Chondrocyte (in vitro differentiated cells): ENCODE results near the gene GYPC. TPM values are rescaled to one million over a fixed set of nuclear protein-coding genes. Genes with fewer than 3 reads are reported as not detected.

Source experiments
- DNase-seq: peaks from one replicate; pipeline ENCODE4 v3.0.0; 2021; ENCODE audit warnings: mixed read lengths, low spot score
- H3K27ac Mint-ChIP-seq: one replicate; pipeline ENCODE4 v1.8.0; 2021; ENCODE audit warnings: mild to moderate bottlenecking, moderate library complexity, mixed read lengths; ENCODE audit not compliant: unreplicated experiment
- H3K27me3 Mint-ChIP-seq: 2 replicates; pipeline ENCODE4 v1.8.0; 2021; ENCODE audit warnings: low read depth, mixed read lengths
- H3K36me3 Mint-ChIP-seq: 2 replicates; pipeline ENCODE4 v1.8.0; 2021; ENCODE audit warnings: low read depth, mixed read lengths
- H3K4me1 Mint-ChIP-seq: 2 replicates; pipeline ENCODE4 v1.8.0; 2021; ENCODE audit warnings: low read depth, mild to moderate bottlenecking, mixed read lengths
- H3K4me3 Mint-ChIP-seq: one replicate; pipeline ENCODE4 v1.8.0; 2021; ENCODE audit warnings: mild to moderate bottlenecking, moderate library complexity, mixed read lengths; ENCODE audit not compliant: unreplicated experiment
- H3K9me3 Mint-ChIP-seq: 2 replicates; pipeline ENCODE4 v1.8.0; 2021; ENCODE audit warnings: low read depth, mixed read lengths
- CTCF ChIP-seq: fragments of 200-600 bp; sonication (generic); IDR thresholded peaks from 2 replicates; pipeline ENCODE4 v1.5.0; 2021; ENCODE audit warnings: antibody characterized with exemption, mild to moderate bottlenecking, moderate library complexity
- total RNA-seq: library from RNA; stranded (reverse); gene quantifications from 3 replicates; pipeline ENCODE4 v1.2.1, GENCODE V29; 2021

The GYPC gene
- total RNA-seq, 1 donor from 2014 or later, result 46.4 TPM

DNA sequence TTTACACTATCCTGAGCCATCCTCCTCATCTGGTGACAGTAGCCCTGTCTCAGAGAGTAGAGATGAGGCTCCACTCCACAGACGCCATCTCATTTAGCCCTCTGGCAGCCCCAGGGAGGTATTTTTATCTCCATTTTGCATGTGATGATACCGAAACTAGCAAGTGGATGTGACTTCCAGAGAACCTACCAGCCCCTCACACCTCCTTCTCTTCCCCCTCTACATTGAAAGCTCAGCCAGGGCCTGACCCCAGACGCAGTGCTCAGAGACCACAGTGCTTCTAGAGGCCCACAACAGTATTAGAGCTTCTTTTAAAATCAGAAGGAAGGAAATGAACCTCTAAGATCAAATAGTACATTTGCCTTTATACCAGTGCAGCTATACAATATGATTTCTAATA is 8.3 kb downstream of the GYPC start:
- Mint-ChIP-seq H3K4me3 (no peak overlapping the region), H3K27ac (no peak overlapping the region), H3K36me3 (peaks cover 4% of the 10 kb centered on the region), H3K9me3 (no peaks in the 10 kb centered on the region), H3K4me1 (peaks cover 24% of the 10 kb centered on the region), H3K27me3 (no peaks in the 10 kb centered on the region)
- DNase-seq, result no peak
- no peak for TF ChIP-seq CTCF

DNA sequence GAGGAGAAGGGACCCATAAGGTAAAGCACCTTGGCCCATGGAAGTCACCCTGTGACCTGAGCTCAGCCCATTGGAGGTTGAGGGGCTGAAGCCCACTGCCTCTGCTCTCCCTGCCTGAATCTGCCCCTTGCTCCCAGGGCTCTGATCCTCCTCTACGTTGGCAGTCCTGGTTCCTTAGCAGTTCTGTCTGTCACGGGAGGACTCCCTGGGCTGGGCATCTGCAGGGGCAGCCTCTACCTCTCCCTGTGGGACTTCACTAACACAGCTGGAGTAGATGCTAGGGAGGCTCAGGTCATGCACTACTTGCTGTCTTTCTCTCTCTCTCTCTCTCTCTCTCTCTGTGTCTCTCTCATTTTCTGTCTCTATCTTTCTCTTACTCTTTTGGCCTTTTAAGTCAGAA is 8.7 kb downstream of the GYPC start:
- Mint-ChIP-seq H3K27me3 (no peaks in the 10 kb centered on the region), H3K4me3 (no peak overlapping the region), H3K27ac (no peak overlapping the region), H3K36me3 (peaks cover 4% of the 10 kb centered on the region), H3K4me1 (peaks cover 20% of the 10 kb centered on the region), H3K9me3 (no peaks in the 10 kb centered on the region)
- DNase-seq, result no peak
- no peak for TF ChIP-seq CTCF

- TF ChIP-seq CTCF, result no peak
- no peak overlapping the region for H3K4me3 Mint-ChIP-seq
These were observed 9.5 kb downstream of the GYPC start for GRCh38 chr2:126665483-126665882.

GRCh38 chr2:126668254-126668653 is 12.3 kb downstream of the GYPC start:
- Mint-ChIP-seq H3K36me3 (peaks cover 1% of the 10 kb centered on the region), H3K4me1 (peaks cover 16% of the 10 kb centered on the region), H3K9me3 (no peaks in the 10 kb centered on the region), H3K27ac (no peak overlapping the region), H3K4me3 (no peak overlapping the region), H3K27me3 (no peaks in the 10 kb centered on the region)
- no peak for TF ChIP-seq CTCF
- no peak for DNase-seq

More at GRCh38 chr2:126665483-126665882, 9.5 kb downstream of the GYPC start:
- Mint-ChIP-seq H3K9me3 (no peaks in the 10 kb centered on the region), H3K36me3 (peaks cover 4% of the 10 kb centered on the region), H3K27ac (no peak overlapping the region), H3K27me3 (no peaks in the 10 kb centered on the region), H3K4me1 (peaks cover 22% of the 10 kb centered on the region)
- no peak for DNase-seq

GRCh38 chr2:126669772-126670171 is 13.8 kb downstream of the GYPC start:
- Mint-ChIP-seq H3K27me3 (no peaks in the 10 kb centered on the region), H3K36me3 (no peaks in the 10 kb centered on the region), H3K27ac (no peak overlapping the region), H3K4me1 (peaks cover 15% of the 10 kb centered on the region), H3K4me3 (no peak overlapping the region), H3K9me3 (no peaks in the 10 kb centered on the region)
- no peak for DNase-seq
- no peak for TF ChIP-seq CTCF
